ENCODE data around the gene TMEM117. TPM values are rescaled to one million over a fixed set of nuclear protein-coding genes. Genes with fewer than 3 reads are reported as not detected.
"Not testable (repeated sequence)": the region's sequence is repeated elsewhere in the genome, so short reads cannot be mapped to it uniquely, and the experiment has no call there.

TMEM117 gene
- total RNA-seq, 2 experiments from 2014 or later = 0.95 to 0.96 TPM

GRCh38 chr12:43858991-43859390, 23.1 kb downstream of the TMEM117 start:
- DNase-seq (no peak), ATAC-seq (no peak)
- intact Hi-C loops (cut with micrococcal nuclease) = no loop called here
- Mint-ChIP-seq H3K27ac (no peak overlapping the region), H3K36me3 (ENCODE audit: low read depth) (no peaks in the 10 kb centered on the region), H3K9me3 (no peaks in the 10 kb centered on the region), H3K4me3 (no peak overlapping the region), H3K4me1 (ENCODE audit: low read depth) (no peaks in the 10 kb centered on the region), H3K27me3 (no peaks in the 10 kb centered on the region)
- CTCF ChIA-PET = interaction anchor here (1.9 kb wide), 1 partner anchor 23 kb away, joined by 5 read pairs; no protein-coding TSS in a partner anchor
- POLR2A ChIA-PET = no interaction called here
- TF ChIP-seq CTCF (IDR thresholded peaks at IDR 0.05) = no peak

- Mint-ChIP-seq H3K27me3 (no peaks in the 10 kb centered on the region), H3K27ac (no peak overlapping the region)
- CTCF ChIA-PET = interaction anchor here (0.9 to 1.0 kb wide), 2 partner anchors 47 to 60 kb away, joined by 3 to 5 read pairs; no protein-coding TSS in a partner anchor
These were observed 25.3 kb downstream of the TMEM117 start for GRCh38 chr12:43861015-43861839.

GRCh38 chr12:43861840-43862150, 25.9 kb downstream of the TMEM117 start:
- intact Hi-C loops (cut with micrococcal nuclease) = no loop called here
- no peak for DNase-seq
- TF ChIP-seq CTCF (IDR thresholded peaks at IDR 0.05) = no peak
- no peak for ATAC-seq
- H3K9me3 Mint-ChIP-seq = no peaks in the 10 kb centered on the region
- POLR2A ChIA-PET = no interaction called here
- H3K4me3 Mint-ChIP-seq = no peak overlapping the region
- H3K27me3 Mint-ChIP-seq = no peaks in the 10 kb centered on the region
- H3K36me3 Mint-ChIP-seq (ENCODE audit: low read depth) = no peaks in the 10 kb centered on the region
- no peaks in the 10 kb centered on the region for H3K4me1 Mint-ChIP-seq (ENCODE audit: low read depth)
- CTCF ChIA-PET = interaction anchor here (0.9 kb wide), 1 partner anchor 48 kb away, joined by 5 read pairs; no protein-coding TSS in a partner anchor
- no peak overlapping the region for H3K27ac Mint-ChIP-seq

More at GRCh38 chr12:43861015-43861839, 25.3 kb downstream of the TMEM117 start:
- intact Hi-C loops (cut with micrococcal nuclease) = no loop called here
- no peaks in the 10 kb centered on the region for H3K4me1 Mint-ChIP-seq (ENCODE audit: low read depth)
- no peaks in the 10 kb centered on the region for H3K36me3 Mint-ChIP-seq (ENCODE audit: low read depth)
- POLR2A ChIA-PET = no interaction called here
- H3K4me3 Mint-ChIP-seq = no peak overlapping the region
- no peak for ATAC-seq
- no peak for DNase-seq
- no peaks in the 10 kb centered on the region for H3K9me3 Mint-ChIP-seq
- TF ChIP-seq CTCF (IDR thresholded peaks at IDR 0.05) = no peak

GRCh38 chr12:43863770-43864366, 28.0 kb downstream of the TMEM117 start:
- ATAC-seq = no peak
- CTCF ChIA-PET = no interaction called here
- no peaks in the 10 kb centered on the region for H3K27me3 Mint-ChIP-seq
- H3K4me1 Mint-ChIP-seq (ENCODE audit: low read depth) = no peaks in the 10 kb centered on the region
- H3K36me3 Mint-ChIP-seq (ENCODE audit: low read depth) = no peaks in the 10 kb centered on the region
- POLR2A ChIA-PET = no interaction called here
- no peaks in the 10 kb centered on the region for H3K9me3 Mint-ChIP-seq
- no peak overlapping the region for H3K4me3 Mint-ChIP-seq
- TF ChIP-seq CTCF (IDR thresholded peaks at IDR 0.05) = no peak
- no peak overlapping the region for H3K27ac Mint-ChIP-seq
- intact Hi-C loops (cut with micrococcal nuclease) = no loop called here
- DNase-seq = no peak

- CTCF ChIA-PET; DNase-seq; H3K4me1 Mint-ChIP-seq (ENCODE audit: low read depth); ATAC-seq; H3K4me3 Mint-ChIP-seq; intact Hi-C loops (cut with micrococcal nuclease); H3K36me3 Mint-ChIP-seq (ENCODE audit: low read depth); POLR2A ChIA-PET; H3K27ac Mint-ChIP-seq; H3K27me3 Mint-ChIP-seq; H3K9me3 Mint-ChIP-seq: not testable (repeated sequence)
These were observed 28.7 kb downstream of the TMEM117 start for GRCh38 chr12:43864557-43864956.

Measured in activated CD8-positive, alpha-beta T cell treated with anti-CD3 and anti-CD28 coated beads for 36 hours (primary cell).